HG03460 (cell line): ENCODE data around the gene SETBP1.
"Not testable (repeated sequence)": the region's sequence is repeated elsewhere in the genome, so short reads cannot be mapped to it uniquely, and the experiment has no call there.

Experiments
- ATAC-seq: cut with Tn5 transposase; IDR thresholded peaks from one replicate; pipeline ENCODE4 v1.9.1; 2021; ENCODE audit not compliant: unreplicated experiment

The SETBP1 gene

DNA sequence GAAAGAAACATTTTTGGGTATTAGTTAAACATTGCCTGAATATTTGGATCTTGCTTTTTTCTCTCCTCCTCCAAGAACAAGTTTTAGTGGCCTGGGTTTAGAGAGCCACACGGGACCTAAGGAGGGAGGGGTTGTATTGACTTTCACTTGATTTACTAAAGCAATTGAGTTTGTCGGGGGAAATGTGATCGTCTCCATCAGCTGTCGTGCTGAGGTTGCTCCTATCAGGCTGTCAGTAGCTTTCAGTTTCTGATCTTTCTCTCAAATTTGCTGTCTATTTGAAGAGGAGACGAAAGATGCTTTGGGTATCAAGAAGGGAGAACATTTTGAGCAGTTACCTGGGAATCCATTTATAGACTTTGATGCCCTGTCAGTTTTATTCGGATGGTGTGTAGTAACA lies 106.0 kb downstream of the SETBP1 start:
- ATAC-seq, result peak; percentile 84

- no peak for ATAC-seq
These were observed 107.6 kb downstream of the SETBP1 start for GRCh38 chr18:44788334-44788733.

DNA sequence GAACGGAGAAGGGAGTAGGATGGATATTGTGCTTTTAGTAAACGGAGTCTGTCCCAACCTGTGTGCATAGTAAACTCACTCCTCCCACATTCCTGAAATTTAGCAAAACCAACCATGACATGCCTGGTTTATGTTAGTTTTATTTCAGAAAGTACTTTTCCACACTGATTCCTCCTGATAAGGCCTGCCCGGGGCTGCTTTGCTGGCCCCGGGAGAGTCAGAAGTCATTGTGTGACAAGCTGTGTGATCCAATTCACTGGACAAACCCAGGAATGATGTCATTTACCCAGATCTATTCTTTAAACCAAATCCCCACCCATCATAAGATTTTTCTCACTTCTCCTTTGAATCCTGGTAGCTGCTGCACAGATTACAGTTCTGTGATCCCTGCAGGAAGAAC lies 109.0 kb downstream of the SETBP1 start:
- no peak for ATAC-seq

DNA sequence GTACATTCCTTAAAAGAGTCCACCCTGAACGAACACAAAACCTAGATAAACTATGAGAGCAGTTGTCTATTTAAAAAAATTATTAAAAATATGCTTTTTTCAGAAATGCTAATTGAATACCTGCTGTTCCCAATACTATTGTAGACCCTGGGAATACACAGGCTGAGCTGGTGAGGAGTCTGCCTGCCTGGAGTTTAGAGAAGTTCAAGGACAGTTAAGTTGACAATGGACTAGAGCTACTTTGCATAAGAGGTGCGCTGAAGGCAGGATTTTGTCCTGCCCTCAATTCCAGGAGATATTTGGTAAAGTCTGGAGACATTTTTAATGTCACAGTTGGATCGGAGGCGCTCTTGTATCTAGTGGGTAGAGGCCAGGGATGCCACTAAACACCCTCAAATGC lies 110.2 kb downstream of the SETBP1 start:
- ATAC-seq, result no peak

GRCh38 chr18:44791520-44791919 lies 110.8 kb downstream of the SETBP1 start:
- ATAC-seq, result no peak

GRCh38 chr18:44792456-44793061 lies 111.9 kb downstream of the SETBP1 start:
- no peak for ATAC-seq

GRCh38 chr18:44793194-44793593 lies 112.5 kb downstream of the SETBP1 start:
- ATAC-seq, result no peak

DNA sequence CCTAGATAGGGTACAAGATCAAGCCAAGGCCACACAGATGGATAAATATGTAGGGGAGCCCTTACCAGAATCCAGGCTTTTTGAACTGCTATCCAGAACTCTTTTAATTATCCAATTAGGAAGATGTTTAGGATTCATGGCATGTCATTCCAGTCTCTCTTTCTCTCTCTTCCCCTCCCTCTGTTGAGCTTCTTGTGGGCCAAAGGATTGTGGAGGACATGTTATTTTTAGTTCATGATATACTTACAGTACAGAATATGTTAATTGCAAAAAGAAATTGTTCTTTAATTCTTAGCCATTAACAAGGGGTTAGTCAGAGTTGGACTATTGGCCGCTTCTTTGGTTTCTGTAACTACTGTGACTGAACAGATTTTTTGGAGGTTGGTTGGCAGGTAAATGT lies 113.0 kb downstream of the SETBP1 start:
- ATAC-seq, result no peak

GRCh38 chr18:44795241-44795640 lies 114.6 kb downstream of the SETBP1 start:
- no peak for ATAC-seq

DNA sequence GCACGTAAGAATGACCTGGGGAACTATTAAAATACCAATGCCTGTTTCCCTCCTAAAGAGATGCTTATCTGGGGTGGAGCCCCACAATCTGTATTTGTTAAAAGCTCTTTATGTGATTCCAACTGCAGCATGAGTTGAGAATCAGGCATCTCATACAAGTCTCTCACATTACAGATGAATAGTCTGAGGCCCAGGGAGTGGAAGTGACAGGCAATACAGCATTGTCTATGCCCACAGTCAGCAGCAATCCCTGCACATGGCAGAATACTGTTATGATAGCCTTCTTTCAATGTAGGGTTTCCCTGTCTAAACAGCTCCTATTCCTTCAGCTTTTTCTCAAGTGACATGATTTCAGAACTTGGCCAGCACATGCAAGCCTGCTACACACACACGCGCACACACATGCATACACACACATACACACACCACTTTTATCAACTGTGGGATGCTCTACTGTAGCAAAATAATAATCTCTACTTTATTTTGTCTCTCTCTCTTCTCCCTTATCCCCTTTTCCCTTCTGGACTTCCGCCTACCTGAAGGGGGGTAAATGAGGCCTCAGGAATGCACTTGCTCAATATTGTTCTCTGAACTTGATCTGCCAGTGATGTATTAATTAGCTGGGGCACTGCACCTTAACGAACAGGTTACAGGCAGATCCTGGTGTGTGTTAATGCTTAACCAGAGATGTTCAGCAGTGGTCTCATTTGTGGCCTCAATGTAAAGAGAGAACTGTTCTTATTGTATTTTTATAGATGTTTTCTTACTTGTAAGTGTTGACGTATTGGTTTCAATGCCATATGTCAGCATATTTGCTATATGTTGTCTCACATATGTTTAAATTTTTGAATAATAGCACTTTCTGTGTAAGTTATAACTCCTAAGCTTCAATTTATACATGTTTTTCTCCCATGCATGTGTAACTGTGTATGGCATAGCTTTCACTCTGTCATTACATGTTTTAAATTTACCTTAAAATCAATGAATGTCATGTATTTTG lies 116.0 kb downstream of the SETBP1 start:
- ATAC-seq, result peak; percentile 47

DNA sequence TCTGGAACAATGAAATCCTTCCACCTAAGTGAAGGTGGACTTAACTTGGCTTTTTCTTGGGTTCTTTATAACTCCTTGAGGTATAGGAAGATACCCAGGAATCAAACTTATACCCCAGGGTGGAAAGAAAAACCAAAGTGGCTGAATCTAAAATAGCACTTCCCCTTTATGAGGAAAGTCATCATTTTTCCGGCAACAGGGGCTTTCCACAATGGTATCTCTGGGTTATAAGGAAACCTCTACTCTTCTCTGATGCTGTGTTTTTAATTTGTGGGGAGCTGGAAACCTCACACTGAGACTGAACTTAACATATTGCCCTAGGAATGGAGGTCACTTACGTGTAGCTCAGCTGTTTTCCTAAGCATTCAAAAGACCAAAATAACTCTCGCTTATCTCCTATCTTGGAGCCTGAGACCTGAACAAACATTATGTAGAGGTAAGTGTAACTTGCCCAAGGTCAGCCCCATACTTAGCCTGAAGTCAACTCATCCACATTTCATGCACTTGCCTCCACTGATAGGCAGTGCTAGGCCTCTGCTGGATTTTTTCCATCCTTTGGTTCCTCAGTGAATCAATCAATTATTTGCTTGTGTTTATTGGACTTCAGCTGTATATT lies 117.9 kb downstream of the SETBP1 start:
- ATAC-seq, result no peak

DNA sequence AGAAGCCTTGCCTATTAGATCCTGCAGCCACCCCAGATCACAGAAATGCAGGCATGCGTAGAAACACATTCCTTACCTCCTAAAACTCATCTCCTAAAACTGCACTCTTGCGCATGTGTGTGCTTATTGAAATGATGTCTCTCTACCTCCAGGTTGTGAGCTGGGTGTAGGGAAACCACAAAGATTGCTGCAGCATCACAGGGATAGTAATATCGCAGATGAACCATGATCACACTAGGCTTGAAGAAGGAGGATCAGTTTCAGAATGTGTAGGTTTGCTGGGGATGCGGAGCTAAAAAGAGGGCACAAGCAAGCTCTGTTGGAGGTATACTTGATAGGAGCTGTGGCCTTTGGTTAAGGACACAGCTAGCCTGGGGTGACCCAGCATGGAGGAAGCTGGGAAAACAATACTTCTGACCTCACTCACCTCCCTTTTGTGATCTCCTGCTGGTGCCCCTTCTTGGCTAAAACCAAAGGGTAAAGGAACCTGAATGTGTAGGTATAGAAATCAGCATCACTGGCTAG lies 118.8 kb downstream of the SETBP1 start:
- peak; percentile 25 for ATAC-seq

DNA sequence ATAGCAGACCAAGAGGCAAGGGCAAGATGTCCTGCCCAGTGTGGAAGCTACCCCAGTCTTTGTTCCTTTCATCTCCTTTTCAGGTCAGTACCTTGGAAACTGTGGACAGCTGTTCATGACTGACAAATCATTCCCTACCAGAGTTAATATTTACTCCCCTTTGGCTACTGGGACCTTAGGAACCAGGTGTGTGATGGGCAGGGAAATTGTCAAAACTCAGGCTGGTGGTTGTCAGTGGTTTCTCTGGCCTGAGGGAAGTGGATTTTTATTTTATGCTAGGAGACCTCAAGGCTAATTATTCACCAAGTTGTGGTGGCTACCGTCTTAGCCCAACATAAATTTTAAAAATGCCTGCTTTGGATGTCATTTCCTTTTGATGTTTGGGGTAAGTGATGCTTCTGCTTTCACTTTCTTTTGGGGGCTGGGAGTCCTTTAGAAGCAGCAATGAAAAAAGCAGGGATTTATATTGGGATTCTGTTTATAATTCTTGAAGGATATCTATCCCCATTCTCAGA lies 119.3 kb downstream of the SETBP1 start:
- peak; percentile 76 for ATAC-seq

GRCh38 chr18:44800766-44801165 lies 120.1 kb downstream of the SETBP1 start:
- ATAC-seq, result not testable (repeated sequence)

DNA sequence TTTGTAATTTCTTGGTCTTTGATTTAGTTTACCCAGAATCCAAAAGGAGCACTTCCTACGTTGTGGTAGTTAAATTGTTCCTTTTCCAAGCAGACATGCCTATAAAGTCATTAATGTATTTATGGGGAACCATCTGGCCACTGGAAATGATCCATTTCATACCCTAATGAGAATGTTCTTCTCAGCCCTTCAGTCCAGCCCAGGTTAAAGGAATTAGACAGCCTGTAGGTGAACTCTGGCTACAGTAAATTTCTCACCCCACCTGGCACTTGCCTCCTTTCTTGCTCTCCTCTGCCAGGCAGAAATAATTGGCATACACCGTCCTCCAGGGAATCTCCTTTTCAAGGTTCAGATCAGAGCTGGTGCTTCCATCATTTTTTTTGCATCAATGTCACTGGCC lies 121.1 kb downstream of the SETBP1 start:
- no peak for ATAC-seq

GRCh38 chr18:44802508-44802907 lies 121.8 kb downstream of the SETBP1 start:
- ATAC-seq, result no peak

DNA sequence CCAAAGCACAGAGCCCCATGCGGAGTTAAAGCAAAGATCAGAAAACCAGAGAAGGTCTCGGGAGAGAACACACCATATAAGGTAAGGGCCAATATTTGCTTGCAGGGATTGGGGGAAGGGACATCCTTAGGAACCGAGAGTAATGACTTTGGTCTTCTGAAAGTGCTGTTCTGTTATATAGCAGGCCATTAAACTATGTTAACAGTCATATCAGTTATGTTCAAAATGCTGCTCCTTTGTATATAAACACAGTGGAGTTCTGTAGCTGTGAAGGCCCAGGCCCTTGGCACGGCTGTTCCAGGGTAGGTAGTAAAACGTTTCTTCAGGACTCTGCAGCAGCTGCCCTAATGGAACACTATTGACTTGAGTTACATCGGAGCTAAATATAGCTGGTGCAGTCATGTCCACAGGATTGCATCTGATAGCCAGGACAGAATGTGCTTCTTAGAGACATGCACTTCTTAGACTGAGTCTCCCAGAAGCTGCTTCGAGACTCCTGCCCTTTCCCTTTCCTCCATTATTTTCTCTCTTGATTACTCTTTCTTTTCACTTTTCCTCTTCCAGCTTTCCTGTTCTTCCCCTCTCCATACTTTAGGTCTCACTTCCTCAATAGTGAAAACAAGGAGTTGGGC lies 122.4 kb downstream of the SETBP1 start:
- no peak for ATAC-seq

- no peak for ATAC-seq
These were observed 123.3 kb downstream of the SETBP1 start for GRCh38 chr18:44804033-44804432.

DNA sequence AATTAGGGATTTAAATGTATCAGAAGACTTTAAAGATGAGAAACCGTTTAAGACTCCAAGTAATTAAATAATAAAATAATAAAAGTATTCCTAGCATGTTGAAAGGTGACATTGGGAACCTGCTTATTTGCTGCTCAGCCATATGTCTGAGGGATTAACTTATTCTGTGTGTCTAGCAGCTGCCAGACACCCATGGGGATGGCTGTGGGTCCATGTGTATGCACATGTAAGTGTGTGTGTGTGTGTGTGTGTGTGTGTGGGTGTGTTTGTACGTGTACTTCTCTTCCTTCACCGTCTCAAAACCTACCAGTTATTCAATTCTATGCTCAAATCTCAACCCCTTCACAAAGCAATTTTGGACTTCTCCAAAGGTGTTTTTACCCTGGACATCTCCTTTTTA lies 124.5 kb downstream of the SETBP1 start:
- ATAC-seq, result no peak

GRCh38 chr18:44805643-44806042 lies 125.0 kb downstream of the SETBP1 start:
- ATAC-seq, result no peak

GRCh38 chr18:44807766-44808165 lies 127.1 kb downstream of the SETBP1 start:
- ATAC-seq, result no peak
